Measurements from ENCODE around the gene MYO1E.
A peak's percentile ranks its signal among the peaks of the same experiment; 100 is the strongest.
"Not testable (repeated sequence)": the region's sequence is repeated elsewhere in the genome, so short reads cannot be mapped to it uniquely, and the experiment has no call there.

MYO1E gene

DNA sequence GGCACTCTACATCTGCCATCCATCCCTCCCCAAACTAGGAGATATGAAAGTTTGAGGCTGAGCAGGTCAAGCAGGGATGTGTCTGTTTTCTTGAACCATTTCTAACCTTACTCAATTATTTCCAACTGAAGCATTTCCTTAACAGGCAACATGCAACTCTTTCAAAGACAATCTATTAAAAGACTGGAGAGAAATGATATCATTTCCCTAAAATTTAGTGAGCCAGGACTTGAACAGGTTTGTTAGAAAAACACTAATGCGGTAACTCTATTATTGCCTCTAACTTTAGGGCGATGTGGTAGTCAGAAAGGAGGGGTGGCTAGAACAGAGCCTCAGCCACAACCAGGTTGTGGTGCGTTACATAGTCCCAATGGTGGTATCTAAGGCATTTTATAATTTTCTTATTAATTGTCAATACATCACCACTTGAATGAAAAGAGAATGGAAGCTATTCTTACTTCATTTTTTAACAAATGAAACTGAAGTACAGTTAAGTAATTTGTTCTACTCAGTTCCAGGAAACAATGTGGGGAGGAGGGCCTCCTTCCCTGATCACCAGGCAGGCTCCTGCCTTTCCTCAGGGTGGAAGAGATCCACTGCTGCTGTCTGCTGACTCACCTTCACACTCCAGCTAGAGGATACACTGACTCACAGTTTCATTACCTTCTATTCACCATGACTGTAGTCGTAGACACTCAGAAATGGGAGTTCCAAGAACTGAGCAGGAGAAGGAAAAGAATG is 22.8 kb downstream of the MYO1E start:
- DNase-seq, result peak; percentile 54 to 72

DNA sequence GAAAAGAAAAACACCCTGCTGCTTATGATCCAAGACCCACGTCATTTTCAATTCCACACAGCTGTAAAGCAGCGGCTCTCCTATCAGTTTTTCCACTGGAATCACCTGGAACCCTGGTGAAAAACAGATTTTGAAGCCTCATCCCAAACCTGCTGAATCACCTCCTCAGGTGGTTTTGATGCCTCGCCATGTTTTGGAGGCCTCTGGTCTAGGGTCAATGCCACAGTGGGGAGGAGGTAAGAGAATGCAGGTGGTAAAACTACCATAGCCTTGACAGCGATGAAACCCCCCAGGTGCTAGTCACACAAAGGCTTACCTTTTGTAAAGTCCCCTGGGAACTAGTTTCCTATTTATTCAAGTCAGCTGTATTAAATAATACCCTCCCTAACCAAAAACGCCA is 24.8 kb downstream of the MYO1E start:
- DNase-seq, result no peak

DNA sequence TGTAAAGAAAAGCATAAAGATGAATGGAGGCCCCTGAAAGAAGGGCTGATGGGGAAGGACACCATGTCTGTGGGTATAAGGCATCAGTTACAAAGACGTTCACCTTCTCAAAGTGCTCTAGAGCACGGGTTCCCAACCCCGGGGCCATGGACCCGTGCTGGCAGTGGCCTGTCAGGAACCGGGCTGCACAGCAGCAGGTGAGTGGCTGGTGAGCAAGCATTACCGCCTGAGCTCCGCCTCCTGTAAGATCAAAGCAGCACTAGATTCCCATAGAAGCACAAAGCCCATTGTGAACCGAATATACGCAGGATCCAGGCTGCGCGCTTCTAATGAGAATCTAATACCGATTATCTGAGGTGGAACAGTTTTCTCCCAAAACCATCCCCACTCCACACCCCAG is 25.7 kb downstream of the MYO1E start:
- DNase-seq, result no peak

DNA sequence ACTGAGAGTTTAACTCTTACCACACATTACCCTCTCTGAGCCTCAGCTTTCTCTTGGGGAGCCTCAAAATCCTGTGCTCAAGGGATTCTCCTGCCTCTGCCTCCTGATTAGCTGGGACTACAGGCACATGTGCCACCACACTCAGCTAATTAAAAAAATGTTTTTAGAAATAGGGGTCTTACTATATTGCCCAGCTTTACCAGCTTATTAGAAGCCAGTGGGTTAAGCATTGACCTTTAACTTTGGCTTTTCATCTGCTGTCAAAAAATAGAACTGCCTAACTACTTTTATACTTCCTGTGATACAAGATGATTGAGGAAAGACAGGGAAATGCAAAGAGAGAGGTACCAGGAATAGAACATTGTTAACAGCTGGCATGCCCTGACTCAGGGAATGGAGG is 27.3 kb downstream of the MYO1E start:
- no peak for DNase-seq

DNA sequence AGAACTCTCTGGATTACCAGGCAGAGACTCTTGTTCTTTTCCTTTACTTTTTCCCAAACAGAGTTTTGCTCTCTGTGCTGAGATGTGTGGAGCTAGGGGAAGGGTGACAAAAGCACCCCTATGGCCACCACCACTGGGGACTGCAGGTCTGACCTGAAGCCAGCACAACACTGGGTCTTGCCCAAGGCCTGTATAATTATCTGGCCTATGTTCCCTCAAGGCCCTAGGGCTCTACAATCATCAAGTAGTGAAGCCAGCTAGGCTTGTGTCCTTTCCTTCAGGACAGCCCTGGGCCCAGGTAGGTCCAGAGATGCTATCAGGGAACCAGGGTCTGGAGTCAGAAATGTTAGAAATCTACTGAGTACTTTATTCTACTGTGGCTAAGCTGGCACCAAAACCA is 28.4 kb downstream of the MYO1E start:
- no peak for DNase-seq

DNA sequence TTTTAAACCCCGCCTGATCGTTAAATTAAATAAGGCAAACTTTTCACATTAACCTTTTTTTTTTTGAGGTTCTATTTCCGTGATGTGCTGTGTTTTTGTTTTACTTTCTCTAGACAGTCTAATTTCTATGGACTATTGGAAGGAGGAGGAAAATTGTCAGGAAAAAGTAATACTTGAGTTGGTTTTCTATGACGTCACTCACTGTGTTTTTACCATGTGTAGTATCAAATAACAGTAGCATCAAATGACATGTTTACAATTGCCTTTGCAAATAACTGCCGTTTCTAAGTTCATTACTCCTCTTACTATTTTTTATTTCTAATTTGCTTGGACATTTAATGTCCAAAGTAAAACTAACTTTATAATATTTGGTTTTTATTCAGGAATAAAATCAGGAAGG is 32.3 kb downstream of the MYO1E start:
- no peak for DNase-seq

DNA sequence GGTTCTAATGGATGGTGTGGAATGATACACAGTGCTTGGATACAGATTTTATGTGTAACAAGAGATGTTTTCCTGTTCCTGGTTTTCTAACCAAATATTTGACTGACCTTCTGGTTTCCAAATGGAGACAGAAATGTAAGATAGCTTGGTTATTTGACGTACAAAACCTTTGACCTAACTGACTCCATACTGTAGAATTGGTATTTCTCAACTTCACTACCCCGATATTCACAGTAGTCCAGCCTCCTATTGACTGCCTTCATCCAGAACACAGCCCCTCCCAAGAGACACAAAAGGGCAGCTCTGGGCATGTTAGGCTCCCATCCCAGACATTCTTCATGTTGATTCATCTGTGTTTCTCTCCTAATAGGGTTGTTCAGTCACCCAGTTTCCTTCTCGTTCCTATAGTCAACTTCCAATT is 33.4 kb downstream of the MYO1E start:
- no peak for DNase-seq

DNA sequence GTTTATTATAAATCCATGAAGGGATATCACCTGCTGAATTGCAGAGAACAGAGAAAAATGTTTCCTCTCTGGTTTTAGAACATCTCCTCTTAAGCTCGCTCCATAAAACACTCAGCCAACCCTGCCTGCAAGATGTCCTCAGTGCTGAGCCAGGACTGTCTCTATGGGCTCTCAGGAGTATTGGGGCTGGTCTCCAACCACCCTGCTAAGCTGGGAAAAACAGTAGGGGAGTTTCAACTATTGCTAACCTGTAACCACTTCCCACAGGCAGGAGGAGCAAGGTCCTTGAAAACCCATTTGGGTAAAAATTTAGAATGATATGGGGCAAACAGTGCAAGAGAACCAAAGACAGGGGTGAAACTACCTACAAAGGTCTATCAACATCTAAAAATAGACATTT is 34.3 kb downstream of the MYO1E start:
- DNase-seq, result no peak

DNA sequence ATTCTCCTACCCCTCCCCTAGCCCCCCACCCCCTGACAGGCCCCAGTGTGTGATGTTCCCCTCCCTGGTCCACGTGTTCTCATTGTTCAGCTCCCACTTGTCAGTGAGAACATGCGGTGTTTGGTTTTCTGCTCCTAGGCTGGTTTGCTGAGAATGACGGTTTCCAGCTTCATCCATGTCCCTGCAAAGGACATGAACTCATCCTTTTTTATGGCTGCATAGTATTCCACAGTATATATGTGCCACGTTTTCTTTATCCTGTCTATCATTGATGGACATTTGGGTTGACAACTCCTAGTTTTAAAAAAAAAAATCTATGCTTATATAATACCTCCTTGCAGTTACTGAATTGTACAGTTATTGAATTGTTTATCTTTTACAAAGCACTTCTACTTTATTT is 35.9 kb downstream of the MYO1E start:
- not testable (repeated sequence) for DNase-seq

DNA sequence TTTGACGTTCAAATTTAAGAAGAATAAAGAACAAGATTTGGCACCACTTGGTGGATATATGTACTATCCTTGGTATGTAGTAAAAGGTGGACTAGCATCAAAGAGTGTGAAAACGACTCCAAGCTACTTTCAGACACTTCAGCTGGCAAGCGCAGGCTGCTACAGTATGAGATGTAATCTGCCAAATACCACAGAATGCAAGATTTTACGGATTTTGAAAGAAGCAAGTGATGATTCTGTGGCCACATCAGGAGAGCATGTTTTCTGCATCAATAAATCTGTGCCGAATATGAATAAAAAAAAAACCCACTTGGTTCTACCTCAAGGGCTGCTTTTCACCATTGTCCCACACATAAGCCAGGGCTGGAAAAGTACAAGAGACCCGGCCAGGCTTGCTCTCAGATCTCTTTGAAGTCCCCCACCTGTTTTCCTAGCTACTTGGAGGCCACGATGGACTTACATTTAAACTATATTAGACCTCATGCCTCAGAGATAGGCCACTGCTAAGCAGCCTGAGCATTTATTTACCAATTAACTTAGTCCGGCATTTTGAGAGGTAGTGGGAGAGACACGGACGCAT is 37.4 kb downstream of the MYO1E start:
- DNase-seq, result no peak

DNA sequence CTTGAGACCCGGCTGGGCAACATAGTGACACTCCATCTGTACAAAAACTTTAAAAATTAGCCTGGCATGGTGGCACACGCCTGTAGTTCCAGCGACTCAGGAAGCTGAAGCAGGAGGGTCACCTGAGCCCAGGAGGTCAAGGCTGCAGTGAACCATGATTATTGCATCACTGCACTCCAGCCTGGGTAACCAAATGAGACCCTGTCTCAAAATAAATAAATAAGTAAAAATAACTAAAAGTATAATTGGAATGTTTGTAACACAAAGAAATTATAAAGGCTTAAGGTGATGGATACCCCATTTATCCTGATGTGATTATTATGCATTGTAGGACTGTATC is 38.6 kb downstream of the MYO1E start:
- no peak for DNase-seq

DNA sequence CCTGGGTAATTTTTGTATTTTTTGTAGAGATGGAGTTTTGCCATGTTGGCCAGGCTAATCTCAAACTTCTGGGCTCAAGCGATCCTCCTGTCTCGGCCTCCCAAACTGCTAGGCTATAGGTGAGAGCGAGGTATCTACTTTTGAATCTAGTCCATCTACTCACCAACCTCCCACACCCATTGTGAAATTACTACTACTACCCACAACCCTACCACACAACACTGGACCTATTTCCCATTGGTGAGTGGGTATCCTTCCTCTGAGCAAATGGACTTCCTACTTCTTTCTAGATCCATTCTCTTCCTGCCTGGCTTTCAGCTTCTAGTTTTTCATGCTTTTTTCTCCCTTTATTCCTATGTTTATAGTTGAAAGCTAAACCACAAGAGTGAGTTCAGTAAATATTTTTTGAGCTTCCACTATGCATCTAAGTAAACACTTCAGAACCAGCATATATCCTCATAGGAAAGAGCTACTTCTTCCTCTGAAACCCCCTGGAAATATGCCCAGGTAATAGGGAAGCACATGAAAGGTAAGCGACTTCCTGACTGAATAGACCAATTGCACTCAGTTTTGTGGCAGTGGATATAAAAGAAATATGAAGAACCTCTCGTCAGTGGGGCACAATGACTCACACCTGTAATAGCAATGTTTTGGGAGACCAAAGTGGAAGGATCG is 39.1 kb downstream of the MYO1E start:
- peak; percentile 18 to 53 for DNase-seq

DNA sequence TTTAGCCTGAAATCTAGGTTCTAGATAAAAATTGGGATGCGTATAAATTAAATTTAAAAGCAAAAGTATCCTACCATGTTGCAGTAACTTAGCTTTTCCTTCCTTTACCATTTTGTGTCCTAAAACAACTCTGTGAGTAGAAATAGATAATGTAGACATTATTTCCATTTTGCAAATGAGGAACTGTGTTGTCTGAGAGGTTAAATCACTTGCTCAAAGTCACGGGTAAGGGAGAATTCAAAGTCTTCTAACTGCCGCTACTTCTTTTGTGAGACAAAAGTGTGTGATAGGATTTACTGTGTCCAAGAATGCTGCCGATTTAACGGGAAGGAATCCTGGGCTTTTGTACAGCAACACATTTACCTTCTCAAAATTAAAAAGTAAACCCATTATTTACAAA is 40.7 kb downstream of the MYO1E start:
- no peak for DNase-seq

DNA sequence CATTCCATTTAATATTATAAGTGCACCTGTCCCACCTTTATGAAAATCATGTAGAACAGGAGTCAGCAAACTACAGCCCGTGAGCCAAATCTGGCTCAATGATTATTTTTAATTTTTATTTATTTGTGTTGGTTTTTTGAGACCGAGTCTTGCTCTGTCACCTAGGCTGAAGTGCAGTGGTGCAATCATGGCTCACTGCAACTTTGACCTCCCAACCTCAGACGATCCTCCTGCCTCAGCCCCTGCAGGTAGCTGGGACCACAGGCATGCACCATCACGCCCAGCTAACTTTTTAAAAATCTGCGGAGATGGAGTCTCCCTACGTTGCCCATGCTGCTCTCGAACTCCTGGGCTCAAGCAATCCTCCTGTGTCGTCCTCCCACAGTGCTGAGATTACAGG is 42.0 kb downstream of the MYO1E start:
- DNase-seq, result no peak

DNA sequence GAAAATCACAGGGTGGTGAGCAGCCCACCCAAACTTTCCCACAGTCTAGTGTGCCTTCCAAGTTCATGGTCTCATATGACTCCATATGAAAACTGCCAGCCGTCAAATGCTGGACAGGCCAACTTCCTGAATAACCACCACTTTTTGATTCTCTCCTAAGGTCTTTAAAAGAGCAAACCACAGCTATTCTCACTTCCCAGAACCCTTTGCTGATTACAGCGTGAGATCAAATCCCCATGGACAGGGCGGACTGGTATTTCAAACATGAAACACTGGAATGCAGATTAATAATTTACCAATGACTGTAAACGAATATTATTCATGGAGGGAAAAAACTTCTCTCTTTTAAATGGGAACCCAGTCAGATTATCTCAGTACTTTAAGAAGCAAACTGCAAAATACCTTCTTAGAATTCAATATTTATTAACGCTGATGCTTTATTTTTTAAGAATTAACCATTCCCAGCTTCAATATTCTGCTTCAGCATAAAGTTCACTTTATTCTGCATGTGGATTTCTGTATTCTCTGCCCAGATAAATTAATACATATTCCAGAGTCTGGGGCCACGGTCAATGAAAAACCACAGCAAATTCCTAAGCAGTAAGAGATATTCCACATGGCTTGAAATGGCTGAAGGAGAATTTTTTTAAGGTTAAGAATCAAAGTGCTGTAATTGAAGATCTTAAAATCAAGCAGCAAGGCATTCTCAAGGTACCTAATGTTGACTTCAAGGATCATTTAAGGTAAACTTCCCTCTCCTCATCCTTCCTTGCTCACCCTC is 42.9 kb downstream of the MYO1E start:
- peak; percentile 12 to 15 for DNase-seq

DNA sequence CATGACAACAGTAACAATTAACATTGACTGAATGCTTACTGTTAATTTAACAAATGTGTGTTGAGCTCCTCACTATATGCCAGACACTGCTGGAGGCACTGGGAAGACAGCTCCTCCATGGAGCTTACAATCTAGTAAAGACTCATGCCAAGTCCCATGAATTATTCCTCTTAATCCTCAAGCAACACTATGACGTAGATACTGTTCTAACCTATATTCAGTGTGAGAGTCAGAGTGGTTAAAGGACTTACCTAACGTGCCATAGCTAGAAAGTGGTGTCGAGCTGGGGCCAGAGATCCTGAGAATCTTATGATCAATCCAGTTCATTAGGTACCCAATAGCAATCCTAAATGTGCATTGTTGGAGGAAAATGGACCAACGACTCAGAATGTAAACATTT is 43.6 kb downstream of the MYO1E start:
- DNase-seq, result no peak

DNA sequence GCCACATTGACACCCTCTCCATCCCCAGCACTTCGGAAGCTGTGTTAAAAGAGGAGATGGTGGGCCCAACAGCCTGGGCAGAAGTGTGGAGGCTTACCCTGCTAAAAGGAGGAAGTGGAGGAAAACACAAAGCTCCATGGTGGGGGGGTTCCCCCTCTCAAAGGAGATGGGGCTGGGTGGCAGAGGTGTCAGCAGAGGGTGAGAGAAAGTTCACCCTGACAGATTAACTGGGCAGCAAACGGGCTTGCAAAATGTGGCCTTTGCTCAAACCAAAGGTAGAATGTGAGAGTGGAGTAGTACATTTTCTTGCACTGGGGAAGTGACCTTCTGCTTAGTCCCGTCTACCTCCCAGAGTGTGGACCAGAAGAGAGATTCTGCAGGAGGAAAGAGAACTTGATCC is 44.7 kb downstream of the MYO1E start:
- DNase-seq, result peak; percentile 48 to 56

DNA sequence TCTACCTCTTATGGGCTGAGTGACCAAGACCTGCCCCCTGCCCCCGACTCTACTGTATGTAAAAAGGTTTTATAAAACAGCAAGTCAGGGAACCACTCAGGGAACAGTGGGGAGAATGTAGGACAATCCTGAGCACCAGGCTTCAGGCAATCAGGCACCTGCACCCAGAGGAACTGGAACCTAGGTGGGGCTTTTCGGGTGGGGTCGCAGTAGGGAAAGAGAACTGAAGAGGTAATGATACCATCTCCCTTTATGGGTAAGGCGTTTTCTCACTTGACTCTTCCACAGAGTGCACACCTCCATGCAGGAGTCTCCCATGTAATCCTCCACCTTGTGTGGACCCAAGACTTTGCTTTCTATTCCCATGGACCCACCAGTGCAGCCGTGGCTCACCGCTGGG is 45.8 kb downstream of the MYO1E start:
- no peak for DNase-seq

DNA sequence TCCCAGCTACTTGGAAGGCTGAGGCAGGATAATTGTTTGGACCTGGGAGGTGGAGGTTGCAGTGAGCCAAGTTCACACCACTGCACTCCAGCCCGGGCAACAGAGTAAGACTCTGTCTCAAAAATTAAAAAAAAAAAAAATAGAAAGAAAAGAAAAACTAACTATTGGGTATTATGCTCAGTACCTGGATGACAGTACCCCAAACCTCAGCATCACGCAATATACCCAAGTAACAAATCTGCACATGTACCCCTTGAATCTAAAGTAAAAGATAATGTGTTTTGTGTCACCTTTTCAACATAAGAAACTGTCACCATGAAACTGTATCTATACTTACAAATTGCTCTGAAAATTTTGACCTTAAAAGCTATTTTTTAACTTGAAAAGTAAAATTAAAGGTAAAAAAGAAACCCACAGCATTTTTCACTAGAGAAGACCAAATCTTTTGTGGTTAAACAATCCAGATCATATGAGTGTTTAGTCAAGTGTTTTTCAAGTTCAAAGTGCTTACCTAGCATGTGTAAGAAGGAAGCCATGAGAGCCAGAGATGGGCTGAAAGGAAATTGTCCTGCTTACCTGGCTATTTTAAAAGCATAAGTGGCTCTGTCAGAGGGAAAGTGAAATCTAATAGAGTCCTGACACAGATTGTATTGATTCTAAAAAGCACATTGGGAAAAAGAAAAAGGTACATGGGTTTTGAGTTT is 50.5 kb downstream of the MYO1E start:
- DNase-seq, result no peak

DNA sequence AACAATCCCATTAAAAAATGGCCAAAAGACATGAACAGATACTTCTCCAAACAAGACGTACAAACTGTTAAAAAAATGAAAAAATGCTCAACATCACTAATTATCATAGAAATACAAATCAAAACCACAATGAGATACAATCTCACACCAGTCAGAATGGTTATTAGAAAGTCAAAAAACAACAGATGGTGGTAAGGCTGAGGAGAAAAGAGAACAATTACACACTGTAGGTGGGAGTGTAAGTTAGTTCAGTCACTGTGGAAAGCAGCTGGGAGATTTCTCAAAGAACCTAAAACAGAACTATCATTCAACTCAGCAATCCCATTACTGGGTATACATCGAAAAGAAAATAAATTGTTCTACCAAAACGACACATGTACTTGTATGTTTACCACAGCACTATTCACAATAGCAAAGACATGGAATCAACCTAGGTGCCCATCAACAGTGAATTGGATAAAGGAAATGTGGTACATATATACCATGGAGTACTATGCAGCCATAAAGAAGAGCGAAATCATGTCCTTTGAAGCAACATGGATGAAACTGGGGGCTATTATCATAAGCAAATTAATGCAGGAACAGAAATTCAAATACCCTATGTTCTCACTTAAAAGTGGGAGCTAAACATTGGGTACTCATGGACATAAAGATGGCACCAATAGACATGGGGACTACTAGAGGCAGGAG is 51.5 kb downstream of the MYO1E start:
- DNase-seq, result no peak

DNA sequence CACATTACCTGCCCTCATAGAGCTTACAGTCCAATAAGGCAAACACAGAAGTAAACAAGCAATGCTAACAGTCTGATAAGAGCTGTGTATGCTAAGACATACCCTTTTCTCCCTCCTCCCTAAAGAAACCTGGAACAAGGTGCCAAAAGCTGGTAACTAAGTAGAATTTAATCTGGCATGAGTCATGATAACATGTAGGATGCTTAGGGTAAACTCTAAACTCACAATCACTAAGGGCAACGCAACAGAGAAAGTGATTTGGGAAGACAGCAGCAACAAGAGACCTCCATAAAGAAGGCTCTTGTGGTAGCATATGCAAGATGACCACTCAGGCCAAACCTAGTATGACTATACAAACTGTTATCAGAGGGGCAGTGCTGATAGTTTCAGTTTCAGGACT is 55.5 kb downstream of the MYO1E start:
- DNase-seq, result no peak

DNA sequence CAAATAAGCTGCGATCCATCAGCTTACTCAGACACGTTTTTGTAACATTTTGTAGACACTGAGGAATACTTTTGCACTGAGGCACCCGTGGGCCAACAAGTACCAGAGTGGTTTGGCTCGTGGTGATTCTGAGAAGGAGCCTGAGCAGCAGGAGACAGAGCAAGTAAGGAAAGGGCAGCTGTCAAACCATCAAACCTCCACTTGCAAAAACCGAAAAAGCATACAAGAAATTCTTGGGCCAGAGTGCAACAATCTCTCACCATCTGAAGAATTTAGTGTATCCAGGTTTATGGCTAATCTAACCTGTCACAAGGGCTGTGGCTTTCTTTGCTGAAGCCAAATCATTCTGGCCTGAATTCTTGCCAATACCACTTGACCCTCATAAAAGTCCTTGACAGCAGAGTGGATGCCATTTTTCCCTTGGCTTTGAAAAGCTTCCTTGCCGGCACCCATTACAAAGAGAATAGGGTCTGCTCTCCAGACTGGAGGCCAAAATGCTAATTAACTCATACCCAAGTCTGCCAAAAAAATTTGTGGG is 56.7 kb downstream of the MYO1E start:
- no peak for DNase-seq

Measured in inflammatory macrophage treated with lipopolysaccharide for 1 hour (primary cell).